GM10266 (cell line): Measurements from ENCODE around the gene CEBPE.

ENCODE experiments used
- DNase-seq: peaks from one replicate; pipeline ENCODE4 v3.0.0; 2012; ENCODE audit errors: extremely low spot score
- CTCF ChIP-seq: IDR thresholded peaks from 2 replicates; pipeline ENCODE4 v1.5.1; 2012; ENCODE audit warnings: mild to moderate bottlenecking, low read depth; ENCODE audit not compliant: control insufficient read depth, insufficient read depth; ENCODE audit errors: missing control alignments

CEBPE gene

GRCh38 chr14:23162005-23162404, 43.0 kb upstream of the CEBPE start:
- no peak for TF ChIP-seq CTCF
- no peak for DNase-seq

- no peak for TF ChIP-seq CTCF
- no peak for DNase-seq
Observed at GRCh38 chr14:23160924-23161522, 42.0 kb upstream of the CEBPE start.

- DNase-seq, result no peak
- TF ChIP-seq CTCF, result no peak
Observed at GRCh38 chr14:23159532-23159931, 40.5 kb upstream of the CEBPE start.

- no peak for TF ChIP-seq CTCF
- DNase-seq, result no peak
Observed at GRCh38 chr14:23158779-23159178, 39.7 kb upstream of the CEBPE start.

GRCh38 chr14:23154964-23155587, 36.0 kb upstream of the CEBPE start:
- no peak for DNase-seq
- TF ChIP-seq CTCF, result no peak

- no peak for TF ChIP-seq CTCF
Observed at GRCh38 chr14:23153851-23154796, 35.1 kb upstream of the CEBPE start.

More at GRCh38 chr14:23153851-23154796, 35.1 kb upstream of the CEBPE start:
- DNase-seq, result no peak
